ELF-1 (cell line): ENCODE results near the gene MAPKAPK2.
A peak's percentile ranks its signal among the peaks of the same experiment; 100 is the strongest.

Experiments used
- DNase-seq: peaks from one replicate; pipeline ENCODE4 v3.0.0-alpha.2; 2016; ENCODE audit warnings: low read depth, low spot score

MAPKAPK2 gene

DNA sequence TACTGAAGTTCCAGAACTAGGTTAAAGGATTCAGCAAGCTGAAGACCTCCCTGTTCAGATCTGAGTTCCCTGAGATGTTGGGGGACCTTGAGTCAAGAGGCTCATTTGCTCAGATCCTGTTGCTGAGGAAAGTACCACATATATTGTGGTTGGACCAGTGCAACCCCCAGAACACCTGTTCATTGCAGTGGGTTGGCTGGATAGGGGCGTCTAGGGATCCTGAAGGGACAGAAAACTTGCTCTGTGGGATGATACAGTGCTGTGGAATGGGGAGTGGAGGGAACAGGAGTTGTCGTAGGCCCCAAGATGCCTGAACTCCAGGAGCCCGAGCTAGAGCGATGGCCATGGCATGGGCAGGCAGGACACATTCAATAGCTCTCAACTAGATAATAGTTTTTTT, 24.6 kb upstream of the MAPKAPK2 start:
- no peak for DNase-seq

DNA sequence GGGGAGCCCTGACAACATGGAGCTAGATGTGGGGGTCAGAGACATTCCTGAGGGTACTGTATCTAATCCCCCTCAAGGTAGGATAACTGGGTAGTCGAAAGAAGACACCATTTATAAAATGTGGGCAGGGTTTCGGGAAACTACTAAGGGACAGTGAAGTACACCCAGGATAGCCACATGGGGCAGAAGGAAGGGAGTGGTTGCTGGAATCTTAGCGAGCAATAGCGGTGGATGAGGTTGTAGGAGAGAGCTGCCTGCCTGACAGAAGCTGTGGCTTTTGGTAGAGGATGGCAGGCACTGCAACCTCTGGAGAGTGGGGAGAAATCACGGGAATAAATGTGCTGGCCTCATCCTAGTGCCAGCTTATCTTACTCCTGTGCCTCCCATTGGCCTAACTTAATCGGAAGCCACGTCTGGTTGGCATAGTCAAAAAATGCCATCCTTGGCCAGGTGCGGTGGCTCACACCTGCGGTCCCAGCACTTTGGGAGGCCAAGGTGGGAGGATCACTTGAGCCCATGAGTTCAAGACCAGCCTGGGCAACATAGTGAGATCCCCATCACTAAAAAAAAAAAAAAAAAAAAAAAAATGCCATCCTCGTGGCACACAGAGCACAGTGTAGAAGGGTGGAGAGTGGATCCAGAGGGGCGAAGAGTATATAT, 23.4 kb upstream of the MAPKAPK2 start:
- no peak for DNase-seq

DNA sequence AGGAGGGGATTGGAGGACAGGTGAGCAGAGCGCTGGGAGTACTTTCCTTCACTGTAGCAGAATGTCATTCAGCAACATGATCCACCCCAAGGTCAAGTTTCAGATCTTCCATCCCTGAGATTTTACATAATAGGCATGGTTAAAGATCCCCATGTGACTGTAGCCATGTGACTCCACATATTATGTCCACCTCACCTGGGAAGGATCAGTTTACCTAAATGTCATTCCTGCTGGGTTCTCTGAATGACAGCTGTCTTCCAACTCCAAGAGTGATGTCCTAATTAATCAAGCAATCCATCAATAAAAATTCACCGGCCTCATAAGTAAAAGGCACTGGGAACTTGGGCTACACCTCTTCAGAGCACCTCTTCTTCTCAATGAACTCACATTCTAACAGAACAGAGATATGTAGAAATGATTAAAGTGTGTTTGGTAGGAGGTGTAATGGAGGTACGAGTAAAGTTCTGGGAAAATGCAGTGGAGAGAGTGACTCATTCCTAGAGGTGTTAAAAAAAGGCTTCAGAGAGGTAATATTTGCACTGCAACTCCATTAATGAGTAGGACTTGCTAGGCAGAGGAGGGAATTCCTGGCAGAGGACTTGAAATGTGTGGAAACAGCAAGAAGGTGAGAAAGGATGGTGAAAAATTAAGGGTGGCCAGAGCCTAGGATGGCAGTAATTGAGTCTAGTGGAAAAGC, 22.2 kb upstream of the MAPKAPK2 start:
- no peak for DNase-seq

DNA sequence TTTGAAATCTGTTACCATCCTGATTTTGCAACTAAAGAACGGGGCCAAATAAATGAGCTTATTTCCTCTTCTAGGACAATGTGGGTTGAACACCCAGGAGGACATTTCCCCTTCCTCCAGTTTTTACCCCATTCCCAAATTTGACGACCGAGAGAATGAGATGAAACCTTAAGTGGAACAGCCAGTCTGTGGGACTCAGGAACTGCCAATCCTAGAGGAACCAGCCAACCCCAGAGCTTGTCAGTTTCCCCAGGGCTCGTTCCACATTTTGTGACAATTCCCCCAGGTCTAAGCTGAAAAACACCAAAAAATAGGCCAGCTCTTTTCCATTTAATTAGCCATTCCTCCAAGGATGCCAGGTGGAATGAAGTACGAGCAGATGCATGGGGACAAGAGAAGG, 21.3 kb upstream of the MAPKAPK2 start:
- DNase-seq: no peak

DNA sequence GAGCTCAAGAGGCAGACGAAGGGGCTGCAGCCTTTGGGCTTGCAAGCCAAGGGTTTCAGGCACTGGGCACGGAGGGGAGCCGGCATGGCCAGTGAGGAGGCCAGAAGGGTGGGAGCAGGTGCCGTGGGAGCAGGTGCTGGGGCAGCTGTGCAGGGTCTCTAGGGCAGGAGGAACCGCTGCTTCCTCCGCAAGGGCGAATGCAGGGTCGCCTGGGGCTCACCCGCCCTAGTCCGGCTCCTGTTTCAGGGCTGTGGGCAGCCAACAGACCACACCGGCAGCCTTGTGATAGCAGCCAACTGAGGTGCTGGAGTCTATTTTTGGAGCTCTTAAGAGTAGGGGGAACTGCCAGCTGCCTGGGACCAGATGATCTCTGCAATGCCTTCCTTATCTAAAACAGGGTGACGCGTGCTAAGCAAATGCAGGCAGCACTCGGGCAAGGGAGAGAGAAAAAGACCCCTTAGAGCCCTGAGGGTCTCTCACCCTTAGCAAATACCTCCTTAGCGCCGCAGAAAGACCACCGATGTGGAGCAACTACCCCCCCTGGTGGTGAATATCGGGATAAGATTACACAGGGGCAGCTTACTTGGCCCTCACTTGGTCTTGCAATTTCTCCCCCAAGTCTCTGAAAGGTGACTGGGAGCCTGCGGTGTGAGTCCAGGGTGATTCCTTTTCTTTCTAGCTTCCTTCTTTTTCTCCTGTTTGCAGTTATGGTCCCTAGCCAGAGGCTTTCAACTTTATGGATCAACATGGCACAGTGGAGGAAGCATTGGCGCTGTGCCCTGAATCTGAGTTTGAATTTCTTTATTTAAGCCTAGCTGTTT, 20.7 kb upstream of the MAPKAPK2 start:
- DNase-seq: peak; percentile 94

DNA sequence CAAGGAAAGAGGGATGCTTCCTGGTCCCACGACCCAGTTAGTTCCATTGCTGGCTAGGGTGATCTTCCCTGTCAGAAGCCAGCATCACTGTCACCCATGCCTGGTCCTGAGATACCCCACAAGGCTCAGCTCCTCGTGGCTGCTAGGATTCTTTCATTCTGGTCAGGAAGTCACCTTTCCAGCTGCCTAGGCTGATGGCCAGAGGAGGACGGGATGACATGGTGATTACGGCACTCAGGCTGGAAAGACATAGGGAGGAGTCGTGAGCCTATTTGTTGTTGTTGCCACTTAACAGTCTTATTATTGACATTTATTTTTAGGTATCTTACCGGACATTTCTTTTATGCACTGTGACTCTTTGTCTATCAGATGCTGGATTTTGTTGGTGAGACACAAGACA, 20.0 kb upstream of the MAPKAPK2 start:
- no peak for DNase-seq

DNA sequence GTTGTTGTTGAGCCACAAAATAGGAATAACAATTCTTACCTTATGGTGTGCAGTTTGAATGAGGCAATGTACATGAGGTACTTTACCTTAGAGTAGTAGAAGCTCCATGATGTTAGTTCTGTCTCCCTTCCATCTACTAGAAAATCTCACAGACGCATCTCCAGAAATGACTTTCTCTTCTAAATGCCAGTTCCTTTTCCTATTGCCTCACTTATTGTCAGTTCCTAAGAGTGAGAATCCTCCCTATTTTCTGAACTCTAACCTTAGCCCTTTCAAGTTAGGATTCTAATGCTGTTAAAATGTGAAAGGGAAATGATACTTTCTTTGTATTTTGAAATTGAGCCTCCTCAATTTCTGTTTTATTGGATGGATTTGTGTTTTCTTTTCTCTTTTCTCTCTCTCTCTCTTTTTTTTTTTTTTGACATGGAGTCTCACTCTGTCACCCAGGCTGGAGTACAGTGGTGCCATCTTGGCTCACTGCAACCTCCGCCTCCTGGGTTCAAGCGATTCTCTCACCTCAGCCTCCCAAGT, 18.6 kb upstream of the MAPKAPK2 start:
- no peak for DNase-seq

DNA sequence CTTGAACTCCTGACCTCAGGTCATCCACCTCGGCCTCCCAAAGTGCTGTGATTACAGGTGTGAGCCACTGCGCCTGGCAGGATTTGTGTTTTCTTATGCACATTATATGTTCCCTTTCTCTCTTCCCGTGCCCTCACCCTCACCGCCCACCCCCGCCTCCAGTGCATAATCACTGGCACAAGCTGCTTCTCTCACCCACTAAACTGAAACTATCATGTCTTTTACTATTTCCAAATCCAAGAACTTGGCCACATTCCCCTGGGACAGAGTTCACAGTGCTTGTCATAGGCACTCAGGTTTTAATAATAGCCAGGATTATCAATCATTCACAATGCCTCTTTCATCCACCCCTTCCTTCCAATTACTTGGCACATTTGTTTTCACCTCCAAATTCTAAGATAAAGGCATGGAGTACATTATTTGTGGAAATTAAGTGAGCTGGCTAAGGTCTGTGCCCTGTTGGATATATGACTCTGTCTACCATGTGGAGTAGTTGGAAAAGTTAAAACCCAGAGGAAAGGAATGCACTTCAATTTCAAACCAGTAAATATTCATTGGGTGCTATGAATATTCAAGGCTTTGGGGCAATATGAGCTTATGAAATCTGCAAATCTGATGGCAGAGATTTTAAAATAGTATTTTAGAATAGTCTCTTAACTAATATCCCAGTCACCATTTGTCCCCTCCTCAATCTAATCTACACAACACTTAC, 17.6 kb upstream of the MAPKAPK2 start:
- no peak for DNase-seq

DNA sequence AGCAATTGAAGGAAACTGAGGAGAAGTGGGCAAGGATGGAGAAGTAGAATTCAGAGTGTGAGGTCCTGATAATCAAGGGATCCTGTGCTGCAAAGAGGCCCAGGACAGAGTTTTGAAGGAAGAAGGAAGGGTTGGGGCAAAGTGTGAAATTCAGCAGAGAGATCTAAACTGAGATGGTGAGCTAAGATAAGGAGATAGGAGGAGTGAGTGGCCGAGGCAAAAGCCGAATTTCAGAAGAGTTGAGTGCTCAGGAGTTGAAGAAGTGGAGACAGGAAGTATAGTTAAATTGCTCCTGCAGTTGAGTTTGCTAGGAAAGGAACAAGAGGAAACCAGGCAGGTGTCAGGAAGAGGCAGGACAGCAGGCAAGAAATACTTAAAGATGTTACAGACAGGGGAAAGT, 16.4 kb upstream of the MAPKAPK2 start:
- no peak for DNase-seq

DNA sequence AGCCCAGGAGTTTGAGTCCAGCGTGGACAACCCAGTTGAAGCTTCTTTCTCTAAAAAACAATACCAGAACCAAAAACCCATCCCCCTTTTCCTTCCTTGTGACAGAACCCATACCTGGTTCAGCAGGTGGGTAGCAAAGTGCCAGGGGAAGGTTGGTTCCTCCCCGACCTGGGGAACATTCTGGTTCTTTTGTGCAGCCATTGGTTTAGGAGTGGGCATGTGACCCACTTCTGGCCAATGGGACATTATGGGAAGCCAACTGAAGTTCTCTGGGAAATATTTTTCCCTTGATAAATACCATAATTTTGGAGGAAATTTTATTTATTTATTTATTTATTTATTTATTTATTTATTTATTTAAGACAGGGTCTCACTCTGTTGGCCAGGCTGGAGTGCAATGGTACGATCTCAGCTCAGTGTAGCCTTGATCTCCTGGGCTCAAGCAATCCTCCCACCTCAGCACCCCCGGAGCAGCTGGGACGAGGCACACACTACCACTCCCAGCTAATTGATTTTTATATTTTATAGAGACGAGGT, 15.8 kb upstream of the MAPKAPK2 start:
- DNase-seq: no peak

DNA sequence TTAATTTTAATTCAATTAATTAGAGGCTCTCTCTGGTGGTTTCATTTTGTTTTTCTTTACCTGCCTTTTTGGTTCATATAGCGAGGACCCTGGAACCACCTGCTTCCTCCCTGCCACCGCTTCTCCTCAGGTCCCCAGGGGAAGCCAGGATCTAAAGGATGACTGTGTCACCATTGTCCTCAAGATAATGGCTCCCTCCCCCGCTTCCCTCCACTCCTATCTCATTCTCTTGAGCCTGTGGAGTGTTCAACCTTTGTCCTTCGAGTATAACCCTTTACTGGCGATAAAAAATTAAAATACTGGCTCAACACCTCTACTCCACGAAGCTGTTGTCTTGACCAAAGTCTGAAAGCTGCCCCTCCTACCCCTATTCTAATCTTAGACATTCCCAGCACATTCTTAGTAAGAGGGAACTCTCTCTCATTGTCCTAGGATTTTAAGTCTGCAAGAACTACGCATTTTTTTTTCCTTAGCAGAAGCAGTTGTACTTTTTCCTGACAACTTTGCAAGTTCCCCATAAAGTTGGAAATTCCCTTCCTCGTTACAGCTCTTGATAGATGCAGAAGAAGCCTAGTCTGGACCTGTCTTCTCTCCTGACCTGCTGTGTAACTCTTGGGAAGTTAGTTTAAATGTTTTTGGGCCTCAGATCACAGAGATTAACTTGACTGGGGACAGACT, 12.6 kb upstream of the MAPKAPK2 start:
- peak; percentile 16 for DNase-seq

DNA sequence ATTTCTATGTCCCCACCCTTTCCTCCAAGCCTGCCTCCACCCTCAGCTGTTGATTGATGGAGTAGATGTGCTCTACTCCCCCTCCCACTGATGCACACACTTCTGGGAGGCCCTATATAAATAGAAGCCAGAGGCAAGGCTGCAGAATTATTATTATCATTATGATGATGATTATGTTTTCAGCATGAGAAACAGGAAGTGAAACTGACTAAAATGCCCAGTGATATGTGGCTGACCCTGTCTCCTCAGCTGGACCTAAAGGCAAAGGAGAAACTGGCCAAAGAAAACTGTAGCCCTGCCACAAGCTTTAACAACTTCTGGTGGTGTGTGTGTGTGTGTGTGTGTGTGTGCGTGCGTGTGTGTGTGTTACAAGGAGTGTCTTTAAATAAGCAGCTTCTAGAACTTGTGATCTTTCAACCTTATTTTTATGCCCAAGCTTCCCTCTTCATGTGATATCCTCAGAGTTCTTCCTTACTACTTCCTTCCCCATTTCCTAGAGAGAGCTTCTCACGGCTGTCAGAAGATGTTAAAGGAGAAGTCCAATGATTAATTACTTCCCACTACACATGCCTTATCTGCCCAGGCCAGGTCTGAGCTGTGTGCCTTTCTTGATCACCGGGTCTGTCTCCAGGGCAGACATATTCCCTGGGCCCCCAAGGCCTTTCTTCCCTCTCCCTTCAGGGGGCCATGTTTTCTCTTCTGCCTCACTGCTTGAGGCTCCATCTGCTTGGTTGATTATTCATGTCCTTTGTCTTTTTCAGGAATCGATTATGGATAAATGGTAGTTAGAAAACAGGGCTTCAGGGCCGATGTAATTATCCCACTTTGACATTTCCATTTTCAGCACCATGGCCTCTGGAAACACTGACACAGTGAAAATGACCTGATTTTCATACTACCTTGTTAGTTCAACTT, 11.6 kb upstream of the MAPKAPK2 start:
- DNase-seq: peak; percentile 65

DNA sequence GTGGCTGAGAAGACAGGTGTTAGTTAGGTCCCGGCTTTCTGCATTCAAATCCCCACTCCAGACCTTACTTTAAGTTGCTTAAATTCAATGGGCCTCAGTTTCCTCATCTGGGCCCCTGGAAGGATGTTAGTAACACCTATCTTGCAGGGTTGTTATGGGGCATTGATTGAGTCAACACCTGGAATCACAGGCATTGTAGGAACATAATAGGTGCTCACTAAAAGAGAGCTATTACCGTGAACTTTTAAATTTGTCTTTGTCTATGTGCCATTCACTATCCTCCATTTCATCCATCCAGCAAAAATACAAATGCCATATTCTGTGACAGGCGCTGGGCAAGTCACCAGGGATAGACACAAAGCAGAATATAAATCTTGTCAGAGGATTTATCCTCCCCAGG, 10.5 kb upstream of the MAPKAPK2 start:
- DNase-seq: no peak

DNA sequence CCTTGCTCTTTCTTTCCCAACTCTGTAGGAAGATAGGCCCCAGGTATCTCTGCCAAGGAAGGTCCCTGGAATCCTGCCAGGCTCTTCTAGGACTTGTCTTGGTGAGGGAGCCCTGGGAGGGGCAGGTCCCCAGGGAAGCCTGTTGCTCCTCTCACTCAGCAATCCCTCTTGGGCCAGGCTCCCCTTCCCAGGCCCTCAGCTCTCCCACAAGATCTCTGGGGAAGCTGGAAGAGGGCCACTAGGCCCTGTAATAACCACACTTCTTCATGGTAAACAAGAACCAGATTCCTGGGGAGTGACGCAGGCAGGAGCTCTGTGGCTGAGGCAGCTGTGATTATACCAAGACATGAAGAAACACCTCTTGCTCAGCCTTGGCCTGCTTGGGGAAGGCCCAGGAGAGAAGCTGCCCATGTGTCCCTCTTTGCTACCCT, 9.9 kb upstream of the MAPKAPK2 start:
- DNase-seq: peak; percentile 51

DNA sequence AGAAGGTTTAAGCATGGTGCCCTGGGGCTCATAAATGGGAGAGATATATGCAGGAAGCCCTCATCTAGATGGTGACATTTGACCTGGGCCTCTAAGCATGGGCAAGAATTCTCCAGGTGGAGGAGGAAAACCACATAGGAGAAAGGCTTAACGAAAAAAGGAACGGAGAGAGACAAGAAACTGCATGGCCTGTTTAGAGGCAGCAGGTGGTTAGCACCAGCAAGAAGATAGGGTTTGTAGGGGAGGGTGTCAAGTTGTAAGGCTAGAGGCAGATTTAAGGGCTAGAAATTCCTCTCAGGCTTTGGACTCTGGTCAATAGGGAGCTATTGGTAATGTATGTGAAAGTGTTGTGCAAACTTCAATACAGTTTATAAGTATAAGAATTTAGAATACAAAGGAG, 8.2 kb upstream of the MAPKAPK2 start:
- no peak for DNase-seq

DNA sequence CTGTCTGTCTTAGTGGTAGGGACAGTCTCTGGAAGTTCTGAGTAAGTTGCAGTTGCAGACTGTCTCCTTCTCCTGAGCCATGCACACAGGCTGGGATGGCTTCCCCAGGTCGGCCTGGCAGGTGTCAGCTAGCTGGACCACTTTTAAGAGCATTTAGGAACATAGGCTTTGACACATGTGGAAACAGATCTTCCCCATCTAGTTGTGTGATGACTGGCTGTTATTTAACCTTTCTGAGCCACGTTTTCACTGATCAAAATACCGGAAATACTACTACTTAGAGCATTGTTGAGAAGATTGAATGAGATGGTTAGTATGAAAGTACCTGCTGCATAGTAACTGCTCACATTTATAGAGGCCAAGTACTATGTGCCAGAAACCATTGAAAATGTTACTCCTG, 6.2 kb upstream of the MAPKAPK2 start:
- no peak for DNase-seq

DNA sequence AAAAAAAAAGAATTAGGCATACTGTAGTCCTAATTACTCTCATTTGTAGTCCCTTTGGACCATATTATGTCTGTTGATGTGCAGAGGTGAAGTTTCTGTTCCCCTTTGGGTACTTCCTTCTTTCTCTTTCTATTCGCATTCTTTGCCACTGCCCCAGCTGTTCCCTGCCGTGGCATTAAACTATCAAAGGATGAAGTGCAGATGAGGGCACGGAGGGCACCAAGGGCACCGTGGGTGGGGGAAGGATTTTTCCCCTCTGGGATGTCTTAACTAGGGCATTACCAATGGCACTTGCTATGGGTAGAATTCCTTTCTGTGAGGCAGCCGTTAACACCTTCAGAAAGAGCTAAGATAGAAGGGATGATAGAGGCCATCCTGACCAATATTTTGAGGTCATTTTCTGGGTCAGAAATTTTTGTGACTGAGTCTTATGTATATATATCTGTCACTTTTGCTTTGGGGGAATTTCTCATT, 4.9 kb upstream of the MAPKAPK2 start:
- no peak for DNase-seq

DNA sequence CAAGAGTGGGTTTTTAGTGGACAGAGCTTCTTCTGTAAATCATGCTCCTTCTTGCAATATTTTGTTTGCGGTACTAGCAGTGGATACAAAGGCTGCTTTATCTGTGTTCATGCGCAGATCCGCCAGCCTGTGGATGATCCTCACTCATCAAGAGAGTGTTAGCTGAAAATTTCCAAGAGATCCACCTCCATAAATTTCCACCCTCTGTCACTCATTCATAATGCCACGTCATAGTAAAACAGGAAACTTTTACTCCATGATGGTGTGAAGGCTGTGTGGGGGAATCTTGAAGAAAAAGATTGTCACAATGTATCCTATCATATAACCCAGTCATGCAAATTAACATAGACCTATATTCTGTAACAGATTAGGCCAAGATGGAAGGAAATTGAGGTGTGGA, 4.4 kb upstream of the MAPKAPK2 start:
- DNase-seq: no peak

DNA sequence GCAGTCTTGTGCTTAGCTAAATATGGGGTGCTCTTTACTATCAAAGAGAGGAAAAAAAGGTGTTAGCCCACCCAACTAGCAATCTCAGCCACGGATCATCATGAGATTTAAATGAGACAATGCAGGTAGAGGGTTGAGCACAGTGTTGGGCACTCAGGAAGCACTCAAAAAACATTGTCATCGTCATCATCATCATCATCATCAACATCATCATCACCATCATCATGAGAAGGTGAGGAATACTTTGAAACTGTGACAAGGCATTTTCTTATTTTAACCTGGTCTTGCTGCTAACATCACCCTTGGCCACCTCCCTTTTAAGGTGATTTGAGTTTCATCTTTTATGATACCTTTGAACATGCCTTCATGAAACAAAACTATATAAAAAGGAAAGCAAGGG, 3.3 kb upstream of the MAPKAPK2 start:
- DNase-seq: no peak

DNA sequence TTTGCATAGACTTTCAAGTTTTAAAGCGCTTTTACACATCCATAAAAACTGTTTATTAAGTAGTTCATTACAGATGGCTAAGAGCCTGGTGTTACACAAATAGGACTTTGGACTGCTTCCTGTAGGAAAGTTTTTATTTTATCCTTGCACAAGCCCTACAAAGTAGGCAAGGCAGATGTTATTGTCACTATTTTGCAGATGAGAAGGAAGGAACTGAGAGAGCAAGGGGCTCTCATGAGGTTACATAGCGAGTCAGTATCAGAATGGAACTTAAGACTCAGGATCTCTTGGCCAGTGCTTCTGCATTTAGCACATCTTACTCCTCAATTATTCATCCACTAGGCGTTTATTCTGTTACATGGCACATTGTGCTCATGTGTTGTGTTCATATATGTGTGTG, 2.6 kb upstream of the MAPKAPK2 start:
- DNase-seq: no peak
